ENCODE measurements around the gene CPEB4. TPM values are rescaled to one million over a fixed set of nuclear protein-coding genes. Genes with fewer than 3 reads are reported as not detected.
A peak's percentile ranks its signal among the peaks of the same experiment; 100 is the strongest.

CPEB4 gene
- total RNA-seq, 1 experiment from 2014 or later = 8.7 TPM

GRCh38 chr5:173869316-173869715 lies 18.8 kb upstream of the CPEB4 start:
- H3K4me2 ChIP-seq (ENCODE audit: insufficient read depth, insufficient read length, low read length) = no peak overlapping the region
- Mint-ChIP-seq H3K4me1 (peaks cover 7 to 17% of the 10 kb centered on the region in 2 experiments), H3K36me3 (ENCODE audit: insufficient read depth in 1 of 3, low read depth in 3 of 3) (peaks cover 0 to 4% (median 0%) of the 10 kb centered on the region in 3 experiments; a peak in 2 of 7 replicates), H3K9me3 (peaks cover 0 to 10% of the 10 kb centered on the region in 2 experiments; a peak in 2 of 5 replicates), H3K27ac (peak overlapping the region in 1 of 3 experiments; percentile 5; a peak in 1 of 7 replicates), H3K27me3 (ENCODE audit: low read depth) (no peaks in the 10 kb centered on the region), H3K4me3 (no peak overlapping the region)
- TF ChIP-seq CTCF (conservative IDR thresholded peaks at IDR 0.05) = no peak
- H2BK15ac ChIP-seq (ENCODE audit: low read depth, low read length) = peak overlapping the region; percentile 68; the same call in 1 of the 2 replicates
- H3K4ac ChIP-seq (ENCODE audit: low read depth, low read length) = no peak overlapping the region
- H3K27ac ChIP-seq (ENCODE audit: insufficient read length, low read depth, low read length) = no peak overlapping the region
- no peak for DNase-seq
- no peak overlapping the region for H2BK20ac ChIP-seq (ENCODE audit: low read depth, low read length, poor library complexity, severe bottlenecking)
- H3K79me2 ChIP-seq (ENCODE audit: insufficient read depth, low read length) = no peaks in the 10 kb centered on the region
- H3K23me2 ChIP-seq (ENCODE audit: insufficient read length, low read depth, low read length, poor library complexity, severe bottlenecking) = no peaks in the 10 kb centered on the region
- no peaks in the 10 kb centered on the region for H3K79me1 ChIP-seq (ENCODE audit: insufficient read depth, low read depth, low read length, poor library complexity, severe bottlenecking)
- H3K9me3 ChIP-seq (ENCODE audit: control insufficient read depth, low read depth, low read length) = no peaks in the 10 kb centered on the region
- no peaks in the 10 kb centered on the region for H4K20me1 ChIP-seq (ENCODE audit: control insufficient read depth, insufficient read depth, insufficient read length)
- no peak overlapping the region for H3K56ac ChIP-seq (ENCODE audit: insufficient read length, low read depth, low read length)
- no peak overlapping the region for H3K14ac ChIP-seq (ENCODE audit: insufficient read depth, low read length)
- no peaks in the 10 kb centered on the region for H3K27me3 ChIP-seq (ENCODE audit: insufficient read depth, low read length)
- H4K91ac ChIP-seq (ENCODE audit: insufficient read length, low read depth, low read length) = no peak overlapping the region
- H3K23ac ChIP-seq (ENCODE audit: insufficient read length, low read depth, low read length) = no peak overlapping the region
- H4K8ac ChIP-seq (replicated peaks; ENCODE audit: insufficient read length, low read depth, low read length) = no peak overlapping the region
- no peak overlapping the region for H2AK5ac ChIP-seq (ENCODE audit: insufficient read length, low read length)
- no CpG with 5 or more reads among the region's 4 CpGs for WGBS (ENCODE audit: extremely low coverage, insufficient read length, low lambda C conversion rate)
- H2AFZ ChIP-seq (ENCODE audit: low read length) = no peak overlapping the region
- H3K4me1 ChIP-seq (ENCODE audit: insufficient read depth, low read length) = no peaks in the 10 kb centered on the region; the same call in 1 of the 2 replicates
- H4K5ac ChIP-seq (ENCODE audit: insufficient read length, low read depth, low read length) = no peak overlapping the region
- no peak overlapping the region for H2BK120ac ChIP-seq (ENCODE audit: low read depth, low read length, poor library complexity, severe bottlenecking)
- H2BK12ac ChIP-seq (ENCODE audit: insufficient read length, low read depth, low read length) = no peak overlapping the region
- no peak overlapping the region for H3K18ac ChIP-seq (ENCODE audit: insufficient read length, low read depth, low read length)
- no peak overlapping the region for H3K9ac ChIP-seq (ENCODE audit: extremely low read depth, insufficient read length, low read length)
- H2BK5ac ChIP-seq (ENCODE audit: insufficient read length, low read length) = no peak overlapping the region
- H3T11ph ChIP-seq (ENCODE audit: low read length) = no peak overlapping the region

Data from H9 (cell line).